Gastrocnemius medialis (tissue), 4 donors: Measurements from ENCODE around the gene CORIN.

ENCODE experiments used
- CTCF ChIP-seq, 5 experiments: fragments of 450-650 bp in 3 of 5; fragments of 200-600 bp in 2 of 5; sonication (generic) in 2 of 5; IDR thresholded peaks in 4 of 5; conservative IDR thresholded peaks in 1 of 5; 1 replicate in 4 of 5; 2 replicates in 1 of 5; pipeline ENCODE4 v1.5.1; 2016 to 2019; ENCODE audit warnings: antibody characterized with exemption in 5 of 5, mild to moderate bottlenecking in 3 of 5, moderate library complexity in 3 of 5
- POLR2A ChIP-seq, 2 donors: fragments of 450-650 bp; IDR thresholded peaks; one replicate each; pipeline ENCODE4 v1.6.1; 2017; ENCODE audit warnings: antibody characterized with exemption in 2 of 2, mild to moderate bottlenecking in 2 of 2, moderate library complexity in 2 of 2

GRCh38 chr4:47746122-47746521 lies 91.7 kb downstream of the CORIN start:
- no peak for TF ChIP-seq CTCF (IDR thresholded peaks at IDR 0.05 in 4 of 5, conservative IDR thresholded peaks at IDR 0.05 in 1 of 5)
- TF ChIP-seq POLR2A (IDR thresholded peaks at IDR 0.05), result no peak
